ENCODE data around the gene SEPTIN8.

SEPTIN8 gene

GRCh38 chr5:132763181-132764036 lies 13.6 kb downstream of the SEPTIN8 start:
- DNase-seq, result no peak

GRCh38 chr5:132762246-132763000 lies 14.6 kb downstream of the SEPTIN8 start:
- DNase-seq, result no peak

- no peak for DNase-seq
Measured at GRCh38 chr5:132761321-132762240, 15.5 kb downstream of the SEPTIN8 start.

GRCh38 chr5:132760601-132761317 lies 16.3 kb downstream of the SEPTIN8 start:
- no peak for DNase-seq

- DNase-seq, result no peak
Measured at GRCh38 chr5:132760049-132760420, 17.0 kb downstream of the SEPTIN8 start.

GRCh38 chr5:132759114-132760048 lies 17.7 kb downstream of the SEPTIN8 start:
- no peak for DNase-seq

- no peak for DNase-seq
Measured at GRCh38 chr5:132758451-132758850, 18.6 kb downstream of the SEPTIN8 start.

GRCh38 chr5:132756542-132756941 lies 20.5 kb downstream of the SEPTIN8 start:
- no peak for DNase-seq

GRCh38 chr5:132754947-132755346 lies 22.1 kb downstream of the SEPTIN8 start:
- no peak for DNase-seq

GRCh38 chr5:132754111-132754510 lies 22.9 kb downstream of the SEPTIN8 start:
- DNase-seq, result no peak

GRCh38 chr5:132753135-132753987 lies 23.7 kb downstream of the SEPTIN8 start:
- DNase-seq, result no peak

- DNase-seq, result no peak
Measured at GRCh38 chr5:132752581-132753125, 24.4 kb downstream of the SEPTIN8 start.

GRCh38 chr5:132751971-132752580 lies 25.0 kb downstream of the SEPTIN8 start:
- DNase-seq, result no peak

- no peak for DNase-seq
Measured at GRCh38 chr5:132751444-132751843, 25.6 kb downstream of the SEPTIN8 start.

- no peak for DNase-seq
Measured at GRCh38 chr5:132750471-132751230, 26.4 kb downstream of the SEPTIN8 start.

- no peak for DNase-seq
Measured at GRCh38 chr5:132749506-132749905, 27.5 kb downstream of the SEPTIN8 start.

GRCh38 chr5:132748522-132749000 lies 28.5 kb downstream of the SEPTIN8 start:
- DNase-seq, result no peak

Measured in left hindlimb (tissue), 1 donor.